ENCODE measurements around the gene METTL25.

The METTL25 gene

DNA sequence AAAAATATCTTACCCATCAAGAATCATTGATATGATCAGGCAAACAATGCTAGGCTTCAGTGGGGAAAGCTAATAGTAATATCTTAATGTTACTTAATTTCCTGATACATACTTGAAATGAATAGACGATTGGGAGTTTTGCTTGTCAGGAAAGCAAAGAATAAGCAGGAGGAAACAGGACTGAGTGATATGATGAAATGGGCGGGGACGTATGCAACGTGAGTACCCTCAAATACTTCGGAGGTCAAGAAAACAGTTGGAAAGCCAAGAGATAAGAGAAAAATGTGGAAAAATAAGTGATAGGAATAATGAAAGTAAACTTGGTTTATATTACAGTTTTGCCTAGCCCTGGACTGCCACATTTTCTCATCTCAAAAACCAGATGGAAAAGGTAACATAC lies 49.2 kb downstream of the METTL25 start:
- DNase-seq (ENCODE audit: low read depth in 2 of 2): no peak

DNA sequence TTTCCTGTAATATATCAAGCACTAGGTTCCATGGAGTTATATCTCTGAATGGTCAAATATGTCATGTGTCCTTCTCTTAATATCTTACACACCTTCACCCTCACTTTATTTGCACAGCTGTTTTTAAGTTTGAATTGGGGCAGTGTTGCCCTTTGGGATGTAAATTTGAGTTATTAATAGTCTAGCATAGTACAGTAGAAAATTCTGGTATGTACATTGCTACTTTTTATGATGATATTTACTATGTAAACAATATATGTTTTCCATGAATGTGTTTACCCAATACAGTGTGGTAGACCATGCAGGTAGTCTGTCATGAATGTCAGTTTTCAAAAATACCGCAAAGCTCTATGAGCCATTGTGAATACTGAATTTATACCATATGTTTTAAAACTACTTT lies 50.5 kb downstream of the METTL25 start:
- DNase-seq (ENCODE audit: low read depth in 2 of 2): no peak

DNA sequence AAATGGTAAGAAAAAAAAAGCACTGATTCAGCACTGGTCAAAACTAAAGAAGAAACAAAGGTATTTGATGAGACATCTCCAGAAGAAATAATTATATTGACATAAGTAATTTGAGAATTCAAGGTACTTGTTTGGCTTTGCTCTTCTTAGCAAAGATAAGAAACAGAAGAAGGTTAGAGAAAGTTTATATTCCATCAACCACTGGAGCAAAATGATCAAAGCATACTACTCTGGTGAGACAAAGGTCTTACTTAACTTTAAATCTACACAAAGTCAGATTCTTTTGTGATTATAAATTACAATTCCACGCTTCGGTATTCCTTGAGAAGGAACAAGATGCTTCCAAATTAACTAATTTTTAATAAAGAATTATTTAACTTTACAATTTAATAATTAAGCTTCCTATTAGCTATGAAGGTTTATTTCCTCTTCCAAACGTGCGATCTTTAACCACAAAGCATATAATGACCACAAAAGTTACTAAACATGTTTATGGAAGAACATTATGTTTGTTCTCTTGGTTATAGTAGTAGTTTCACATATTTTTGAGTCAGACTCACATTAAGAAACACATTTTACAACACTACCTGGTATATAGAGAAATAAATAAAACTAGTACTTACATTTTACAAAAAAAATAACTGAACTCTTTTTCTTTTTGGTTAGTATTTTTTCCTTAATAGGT lies 53.4 kb downstream of the METTL25 start:
- DNase-seq (ENCODE audit: low read depth in 2 of 2): no peak

DNA sequence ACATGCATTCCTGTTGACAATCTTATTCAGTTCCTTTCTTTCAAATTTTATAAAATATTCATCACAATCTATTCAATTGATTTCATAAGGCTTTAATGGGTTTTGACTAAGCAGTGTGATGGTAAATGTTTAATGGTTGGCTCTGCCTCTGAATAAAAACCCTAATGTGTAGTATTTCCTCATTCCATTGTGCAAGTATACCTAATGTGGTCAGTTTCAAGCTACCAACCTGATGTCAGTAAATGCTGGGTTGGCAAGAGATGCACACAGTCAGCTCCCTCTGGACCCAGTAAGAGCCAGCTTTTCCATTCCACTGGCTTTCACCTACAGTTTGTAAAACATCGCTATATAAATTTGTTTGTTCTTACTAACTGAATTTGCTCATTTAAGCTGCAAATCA lies 53.9 kb downstream of the METTL25 start:
- DNase-seq (ENCODE audit: low read depth in 2 of 2): no peak

DNA sequence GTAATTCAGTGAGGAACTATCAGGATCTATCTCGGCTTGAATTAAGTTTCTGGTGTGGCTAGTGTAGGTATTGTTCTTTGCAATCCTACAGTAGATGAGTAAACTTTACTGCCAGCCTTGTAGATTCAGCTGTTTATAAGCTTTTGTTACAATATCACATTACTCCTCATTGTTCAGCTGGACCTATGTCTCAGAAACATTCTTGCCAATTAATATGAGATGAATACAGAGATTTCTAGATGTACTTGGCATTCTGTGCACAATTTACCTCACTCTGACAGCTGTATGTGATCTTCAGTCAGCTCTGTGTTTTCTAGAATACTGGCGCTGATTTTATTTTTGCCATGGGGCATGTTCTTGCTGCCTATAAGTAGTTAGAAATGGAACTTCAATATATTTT lies 55.7 kb downstream of the METTL25 start:
- DNase-seq (ENCODE audit: low read depth in 2 of 2): no peak

DNA sequence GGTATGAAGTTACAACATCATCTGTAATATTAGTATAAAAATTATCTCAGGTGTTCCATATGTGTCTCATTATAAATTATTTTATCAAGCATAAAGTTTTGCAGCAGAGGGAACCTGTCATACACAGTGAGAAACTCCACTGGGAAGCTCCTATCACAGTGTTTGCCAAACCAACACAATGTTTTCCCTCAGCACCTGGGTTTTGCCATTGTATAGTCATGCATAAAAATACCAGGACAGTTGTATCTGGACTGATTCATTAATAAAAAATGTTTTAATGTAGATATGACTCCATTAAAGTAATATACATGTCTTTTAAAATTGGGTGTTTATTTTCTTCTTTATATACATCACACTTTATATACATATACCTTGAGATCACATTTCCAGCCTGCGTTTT lies 56.6 kb downstream of the METTL25 start:
- no peak for DNase-seq (ENCODE audit: low read depth in 2 of 2)

DNA sequence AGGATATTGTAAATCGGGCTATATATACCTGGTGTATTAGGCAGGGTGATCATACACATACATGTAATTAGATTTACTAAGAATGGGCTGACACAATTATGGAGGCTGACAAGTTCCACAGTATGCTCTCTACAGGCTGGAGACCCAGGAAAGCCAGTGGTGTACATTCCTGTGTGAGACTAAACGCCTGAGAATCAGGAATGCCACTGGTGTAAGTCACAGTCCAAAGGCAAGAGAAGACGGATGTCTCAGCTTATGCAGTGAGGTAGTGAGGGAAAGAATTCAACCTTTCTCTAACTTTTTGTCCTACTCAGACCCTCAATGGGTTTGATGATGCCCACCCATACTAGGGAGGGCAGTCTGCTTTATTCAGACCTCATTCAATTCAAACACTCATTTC lies 57.1 kb downstream of the METTL25 start:
- DNase-seq (ENCODE audit: low read depth in 2 of 2): no peak

DNA sequence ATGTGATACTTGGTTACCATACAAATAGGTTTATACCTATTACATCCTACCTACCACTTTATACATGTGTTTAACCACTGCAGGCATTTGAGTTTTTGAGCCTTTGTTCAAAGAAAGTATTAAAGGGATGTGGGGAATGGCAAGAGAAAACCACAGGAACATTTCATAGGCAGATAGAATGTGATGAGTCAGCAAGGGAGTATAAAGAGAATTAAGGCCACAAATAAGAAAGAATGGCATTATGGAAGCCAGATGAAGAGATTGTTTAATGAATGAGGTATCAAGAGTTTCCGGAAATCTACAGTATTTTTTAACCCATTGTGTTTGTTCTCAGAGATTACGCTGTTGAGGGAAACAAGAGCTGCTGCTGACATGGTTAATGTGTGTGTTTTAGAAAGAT lies 66.9 kb downstream of the METTL25 start:
- no peak for DNase-seq (ENCODE audit: low read depth in 2 of 2)

DNA sequence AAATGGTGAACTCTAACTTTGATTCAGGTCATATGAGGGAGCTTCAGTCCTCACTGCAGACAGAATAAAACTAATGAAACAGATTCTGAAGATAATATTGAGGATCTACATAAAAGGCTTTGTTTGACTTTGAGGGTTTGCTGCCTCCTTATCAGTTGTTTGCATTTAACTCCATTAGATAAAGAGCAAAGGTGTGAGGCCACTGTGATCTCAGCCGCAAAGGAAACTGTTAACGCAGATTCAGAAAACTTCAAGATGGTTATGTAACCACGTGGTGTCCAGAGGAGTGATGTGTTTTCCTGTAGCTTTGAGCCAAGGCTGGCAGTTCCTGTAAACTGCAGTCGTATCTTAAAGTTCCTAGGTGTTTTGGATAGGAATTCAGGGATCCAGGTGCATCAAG lies 67.8 kb downstream of the METTL25 start:
- no peak for DNase-seq (ENCODE audit: low read depth in 2 of 2)

DNA sequence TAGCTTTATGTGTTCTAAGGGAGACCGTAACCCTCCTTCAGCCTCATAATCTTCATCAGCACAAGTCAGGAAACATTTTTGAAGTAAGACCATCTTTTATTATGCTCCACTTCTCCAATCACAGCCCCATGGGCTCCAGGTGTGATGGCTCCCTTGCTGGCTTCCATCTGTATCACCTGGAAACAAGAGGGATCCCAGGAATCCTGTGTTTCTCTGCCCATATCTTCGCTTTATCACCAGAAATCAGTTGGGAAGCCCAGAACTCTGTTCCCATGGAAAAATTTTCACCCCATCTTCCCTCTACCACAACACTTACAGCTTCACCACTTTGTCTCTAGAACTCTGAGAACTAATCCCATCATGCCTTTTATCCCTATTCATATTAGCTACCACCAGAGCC lies 68.3 kb downstream of the METTL25 start:
- no peak for DNase-seq (ENCODE audit: low read depth in 2 of 2)

DNA sequence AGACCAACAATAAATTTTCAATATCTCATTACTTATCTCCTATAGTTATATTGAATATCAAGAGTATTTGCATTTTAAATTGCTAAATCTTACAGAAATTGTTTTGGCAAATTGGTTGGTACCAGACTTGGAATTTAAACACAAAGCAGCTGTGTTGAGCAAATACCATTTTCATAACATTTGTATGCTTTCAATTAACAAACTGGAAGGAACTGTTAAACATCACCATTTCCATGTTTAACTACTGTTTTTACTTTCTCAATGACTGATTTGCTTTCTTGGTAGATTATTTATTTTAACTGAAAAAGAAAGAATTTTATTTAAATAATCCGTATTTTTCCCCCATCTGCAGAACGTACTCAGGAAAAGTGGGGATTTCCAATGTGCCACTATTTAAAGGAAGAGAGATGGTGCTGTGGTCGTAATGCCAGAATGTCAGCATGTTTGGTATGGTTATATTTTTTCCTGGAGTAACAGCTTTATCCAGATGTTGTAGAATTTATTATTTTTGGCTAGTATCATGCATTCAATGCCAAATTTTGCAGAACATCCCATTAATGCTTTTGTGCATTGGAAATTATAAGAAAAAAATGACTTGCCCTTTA lies 72.3 kb downstream of the METTL25 start:
- no peak for DNase-seq (ENCODE audit: low read depth in 2 of 2)

DNA sequence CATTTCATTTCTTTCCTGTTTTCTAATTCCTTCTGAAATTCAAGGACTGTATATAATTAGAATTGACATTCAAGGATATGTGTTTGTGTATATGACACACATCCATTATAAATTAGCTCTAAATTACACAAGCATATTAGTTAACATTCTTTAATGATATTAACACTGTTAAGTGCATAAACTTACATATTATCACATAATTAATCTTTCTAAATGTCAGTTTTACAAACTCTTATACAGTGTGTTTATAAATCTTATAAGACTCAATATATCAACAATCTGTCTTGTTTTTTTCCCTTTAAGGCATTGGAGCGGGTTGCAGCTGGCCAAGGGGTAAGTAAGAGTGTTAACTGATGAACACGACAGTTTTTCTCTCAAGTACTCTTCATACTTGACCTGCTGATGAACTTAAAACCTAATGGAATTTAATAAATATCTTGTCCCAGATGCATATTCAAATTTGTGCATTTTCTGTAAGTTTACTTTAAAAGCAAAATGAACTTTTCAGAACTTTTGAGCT lies 76.1 kb downstream of the METTL25 start:
- no peak for DNase-seq (ENCODE audit: low read depth in 2 of 2)

DNA sequence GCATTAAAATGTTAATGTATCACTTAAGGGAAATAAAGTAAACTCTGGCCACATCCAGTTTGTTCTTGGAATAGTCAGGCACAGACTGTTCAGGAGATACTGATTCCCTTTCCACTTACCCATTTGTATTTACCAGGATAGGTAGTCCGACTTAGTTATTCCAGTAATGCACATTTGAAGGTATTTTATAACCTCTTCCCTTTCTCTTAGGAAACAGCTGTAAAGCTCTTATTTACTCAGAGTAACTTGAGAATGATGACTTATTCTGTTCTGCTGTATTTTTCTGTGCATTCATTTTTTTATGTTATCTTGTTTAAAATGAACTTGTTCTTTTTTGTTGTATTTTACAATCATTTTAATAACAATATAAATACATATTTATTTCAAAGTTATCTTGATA lies 78.0 kb downstream of the METTL25 start:
- no peak for DNase-seq (ENCODE audit: low read depth in 2 of 2)

DNA sequence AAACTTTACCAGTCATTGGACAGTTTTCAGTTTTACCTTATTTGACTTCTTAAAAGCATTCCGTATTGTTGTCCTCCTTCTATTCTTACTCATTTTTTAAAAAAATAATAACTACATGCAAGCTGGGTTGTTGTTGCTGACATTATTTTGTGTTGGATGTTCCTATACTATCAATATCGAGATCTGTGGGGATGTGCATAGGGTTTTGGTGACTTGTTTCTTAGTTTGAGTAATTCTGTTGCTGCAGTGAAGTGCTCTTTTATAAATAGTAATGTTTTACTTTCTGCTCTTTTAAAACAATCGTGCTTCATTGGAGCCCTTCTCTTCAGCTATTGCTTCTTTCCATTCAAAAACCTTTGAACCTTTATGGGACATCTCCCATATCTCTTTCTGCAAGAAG lies 79.4 kb downstream of the METTL25 start:
- DNase-seq (ENCODE audit: low read depth in 2 of 2): no peak

DNA sequence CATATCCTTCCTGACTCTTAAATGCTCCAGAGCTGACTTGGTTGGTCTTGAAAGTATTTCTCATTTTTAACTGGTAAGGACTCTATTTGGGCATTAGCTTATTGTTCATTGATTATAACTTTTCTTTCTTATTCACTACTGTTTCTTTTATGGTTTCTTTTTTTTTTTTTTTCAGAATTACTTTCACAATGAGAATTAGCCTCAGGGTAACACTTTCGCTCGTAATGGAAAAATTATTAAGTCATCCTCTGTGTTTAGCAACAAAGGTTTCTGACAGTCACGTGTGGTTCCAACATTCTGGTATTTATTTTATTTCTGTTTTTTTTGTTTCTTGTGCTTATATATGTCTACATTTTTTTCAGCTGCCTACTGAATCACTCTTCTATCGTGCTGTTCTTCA lies 80.0 kb downstream of the METTL25 start:
- no peak for DNase-seq (ENCODE audit: low read depth in 2 of 2)

DNA sequence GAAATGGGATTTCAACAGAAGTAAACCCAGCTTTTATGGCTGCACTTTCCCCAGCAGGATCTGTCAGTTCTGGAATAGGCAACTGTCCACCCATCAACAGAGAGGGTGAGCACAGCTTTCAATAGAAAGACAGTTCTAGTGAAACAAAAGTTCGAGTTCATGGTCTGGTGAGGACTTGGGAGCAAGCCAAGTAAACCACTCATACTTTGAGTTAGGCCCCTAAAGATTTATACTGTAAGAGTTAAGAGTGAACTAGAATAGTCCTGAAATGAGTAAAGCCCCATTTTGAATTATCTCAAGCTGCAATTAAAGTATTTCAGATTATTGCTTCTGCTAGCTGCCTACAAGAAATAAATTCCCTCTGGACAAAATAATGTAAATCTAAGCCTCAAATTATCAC lies 82.6 kb downstream of the METTL25 start:
- DNase-seq (ENCODE audit: low read depth in 2 of 2): no peak

DNA sequence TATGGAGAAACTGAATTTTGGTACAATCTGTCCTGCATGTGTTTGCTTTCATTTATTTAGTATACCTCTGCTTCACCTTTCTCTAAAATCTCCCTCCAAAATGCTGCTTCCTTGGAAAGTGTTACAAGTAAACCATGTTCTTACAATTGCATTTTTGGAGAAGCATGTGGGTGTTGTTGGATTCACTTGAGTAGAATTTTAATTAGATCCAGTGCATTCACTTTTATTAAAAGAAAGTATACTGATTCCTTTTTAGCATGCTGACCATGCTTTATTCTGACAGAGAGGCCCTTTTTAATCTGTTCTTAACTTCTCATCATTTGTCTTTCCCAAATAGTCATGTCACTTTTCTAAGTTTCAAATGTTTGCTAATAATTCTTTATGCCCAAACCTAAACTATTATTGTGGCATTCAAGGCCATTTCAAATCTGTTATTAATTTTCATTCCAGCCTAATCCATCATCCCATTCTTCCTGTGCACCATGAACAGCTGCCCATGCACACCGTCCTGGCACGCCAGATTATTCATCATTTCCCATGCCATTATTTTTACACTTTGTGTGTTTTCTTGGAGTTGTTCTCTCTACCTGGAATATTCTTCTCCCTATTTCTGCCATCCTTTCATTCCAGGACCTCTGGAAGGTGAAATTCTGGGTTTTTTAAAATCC lies 90.7 kb downstream of the METTL25 start:
- no peak for DNase-seq (ENCODE audit: low read depth in 2 of 2)

DNA sequence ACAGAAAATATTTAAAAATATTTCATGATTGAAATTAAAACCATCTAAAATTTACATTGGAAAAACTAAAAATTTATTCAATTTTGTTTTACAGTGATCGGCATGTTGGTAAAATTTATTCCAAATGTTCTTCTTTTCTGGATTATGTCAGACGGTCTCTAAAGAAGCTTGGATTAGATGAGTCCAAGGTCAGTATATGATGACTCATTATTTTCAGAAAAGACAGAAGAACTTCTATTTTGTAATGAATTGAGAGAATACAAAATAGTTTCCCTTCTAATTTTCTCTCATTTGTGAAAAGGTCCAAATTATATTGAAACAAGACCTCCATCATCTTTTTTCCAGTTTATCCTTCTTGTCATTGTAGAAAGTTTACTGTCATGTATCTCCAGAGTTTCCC lies 98.3 kb downstream of the METTL25 start:
- DNase-seq (ENCODE audit: low read depth in 2 of 2): no peak

DNA sequence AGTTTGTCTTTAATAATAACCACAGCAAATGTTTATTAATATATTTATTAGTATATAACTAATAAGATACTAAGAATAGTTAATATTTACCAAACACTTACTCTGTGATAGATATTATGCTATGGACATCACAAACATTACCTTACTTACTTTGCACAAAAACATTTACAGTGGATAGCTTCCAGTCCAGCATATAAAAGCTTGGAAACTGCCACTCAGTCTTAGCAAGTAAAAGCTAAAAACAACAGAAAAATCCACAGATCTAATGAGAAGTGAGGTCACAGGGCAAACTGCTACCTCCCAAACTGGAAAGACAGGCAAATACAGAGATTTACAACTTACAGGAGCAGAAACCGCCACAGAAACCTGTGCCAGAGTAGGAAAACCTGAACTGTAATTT lies 99.8 kb downstream of the METTL25 start:
- DNase-seq (ENCODE audit: low read depth in 2 of 2): no peak

DNA sequence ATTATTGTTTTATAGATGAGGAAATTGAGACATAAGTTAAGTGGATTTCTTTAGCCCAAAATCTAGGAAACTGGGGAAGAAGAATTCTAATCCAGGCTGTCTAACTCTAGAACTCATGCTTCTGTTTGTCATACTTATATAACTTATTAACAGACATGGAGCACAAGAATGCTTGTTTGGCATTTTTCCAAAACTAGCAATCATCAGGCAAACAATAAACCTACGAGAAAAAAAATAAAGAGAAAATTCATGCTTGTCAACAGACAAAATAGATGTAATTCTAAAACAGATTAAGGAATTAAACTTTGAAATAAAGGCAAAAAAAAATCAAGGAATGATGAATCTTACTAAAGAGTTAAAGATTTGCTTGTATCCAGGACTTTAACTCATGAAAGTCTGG lies 103.1 kb downstream of the METTL25 start:
- no peak for DNase-seq (ENCODE audit: low read depth in 2 of 2)

DNA sequence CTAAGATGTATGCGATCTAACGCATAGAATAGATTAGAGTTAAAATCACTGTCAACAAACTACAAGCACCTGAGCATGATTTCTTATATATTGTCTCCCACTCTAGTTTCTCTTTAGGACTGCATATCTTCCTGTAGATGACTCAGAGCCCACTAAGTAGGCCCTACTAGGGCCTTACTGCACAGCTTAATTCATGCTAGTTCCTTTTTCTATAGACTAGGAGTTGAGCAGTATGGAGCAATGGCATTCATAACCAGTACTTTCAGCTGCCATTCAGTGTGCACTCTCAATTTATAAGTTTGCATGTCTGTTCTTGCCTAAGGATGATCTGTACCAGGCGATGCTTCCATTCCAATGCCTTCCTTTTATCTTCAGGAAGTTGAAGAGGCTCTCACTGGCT lies 103.5 kb downstream of the METTL25 start:
- DNase-seq (ENCODE audit: low read depth in 2 of 2): no peak

DNA sequence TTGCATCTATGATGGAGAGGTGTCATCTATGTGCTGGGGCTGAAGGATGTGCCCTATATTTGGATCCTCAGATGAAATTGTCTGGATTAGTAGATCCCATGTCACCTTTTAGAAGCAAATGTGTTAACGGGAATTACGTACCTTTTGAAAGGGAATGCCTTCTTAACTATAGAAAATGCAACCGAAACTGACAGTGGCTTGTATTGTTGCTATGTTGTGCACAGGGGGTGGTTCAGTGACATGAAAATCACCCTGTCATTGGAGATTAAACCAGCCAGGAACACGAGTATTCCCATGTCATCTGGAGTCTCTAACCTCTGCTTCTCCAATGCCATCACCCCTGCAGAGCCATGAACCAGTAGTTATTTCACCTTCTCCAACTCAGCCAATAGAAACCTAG lies 110.2 kb downstream of the METTL25 start:
- DNase-seq (ENCODE audit: low read depth in 2 of 2): no peak

DNA sequence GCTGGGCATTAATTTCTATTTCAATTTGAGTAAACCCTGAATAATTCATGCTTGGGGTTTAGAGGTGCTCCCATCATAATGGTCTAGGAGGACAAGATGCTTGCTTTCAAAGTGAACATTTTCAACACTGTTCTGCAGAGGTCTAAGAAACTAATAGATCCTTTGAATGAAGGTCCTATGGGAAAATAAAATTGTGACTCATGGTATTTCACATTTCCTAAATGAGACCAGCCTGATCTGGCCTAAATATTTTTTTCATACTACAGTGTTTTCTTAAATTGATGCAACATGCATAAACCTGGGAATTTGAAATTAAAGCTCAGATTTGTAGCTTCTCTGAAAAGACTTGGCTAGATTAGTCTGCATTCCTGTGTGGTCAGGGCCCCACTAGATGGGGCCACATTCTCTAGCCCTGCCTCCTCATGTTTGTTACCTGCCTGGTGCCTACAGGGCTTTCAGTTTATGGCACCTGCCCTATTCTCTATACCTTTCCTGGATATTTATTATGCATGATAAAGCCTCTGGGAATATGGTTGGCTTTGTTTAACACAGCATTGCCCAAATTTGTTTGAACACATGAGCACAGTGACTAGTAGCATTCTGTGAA lies 112.7 kb downstream of the METTL25 start:
- no peak for DNase-seq (ENCODE audit: low read depth in 2 of 2)

Measured in stimulated activated CD4-positive, alpha-beta T cell treated with anti-CD3 and anti-CD28 coated beads, Interleukin-15, amount 100 ng/mL, for 48 hours (primary cell).